Cerebellar nuclear complex (tissue), 1 donor: ENCODE results near the gene API5.
"Not testable (repeated sequence)": the region's sequence is repeated elsewhere in the genome, so short reads cannot be mapped to it uniquely, and the experiment has no call there.

Experiments
- DNase-seq, 2 experiments: peaks; one replicate each; lab custom pipeline; 2025; lab: John Stamatoyannopoulos, UW

The API5 gene

GRCh38 chr11:43311791-43312607, at the start of gene API5:
TSS of gene API5 (plus strand) at chr11:43311996. CDS start at chr11:43312128, 132 bp downstream.
- DNase-seq, result peak; percentile 21 to 65

DNA sequence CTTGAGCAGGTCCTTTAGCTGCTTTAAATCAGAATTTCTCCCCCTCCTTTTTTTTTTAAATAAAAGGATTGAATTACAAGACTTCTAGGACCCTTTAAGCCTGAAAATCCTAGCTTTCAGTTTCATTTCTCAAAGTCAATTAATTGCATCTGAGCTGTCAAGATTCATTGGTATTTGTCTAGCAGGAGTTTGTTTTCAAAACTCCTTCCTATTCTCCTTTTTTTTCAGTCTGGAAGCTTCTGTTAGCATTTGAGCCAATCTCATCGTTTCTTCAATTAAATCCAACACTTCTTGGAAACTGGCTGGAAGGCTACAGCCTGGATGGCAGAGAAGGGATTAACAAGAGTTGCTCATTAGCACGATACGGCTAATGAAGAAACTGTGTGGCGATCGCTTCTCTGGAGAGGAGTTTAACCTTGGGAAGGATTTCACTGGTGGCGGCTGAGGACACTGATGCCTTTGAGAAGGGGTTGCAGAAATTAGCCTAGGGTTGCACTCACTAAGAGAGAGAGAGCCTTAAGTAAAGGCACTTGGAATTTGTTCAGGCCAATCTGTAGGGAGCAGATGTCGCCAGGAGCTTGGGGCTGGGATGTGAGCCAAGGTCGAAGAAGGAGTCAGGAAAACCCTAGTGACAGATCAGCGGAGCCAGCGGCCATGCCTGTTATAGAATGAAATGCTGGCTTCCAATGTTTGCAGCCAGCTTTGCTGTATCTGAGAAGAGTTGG, 43.8 kb upstream of the API5 start:
- DNase-seq, result peak in 1 of 2 experiments; percentile 44

DNA sequence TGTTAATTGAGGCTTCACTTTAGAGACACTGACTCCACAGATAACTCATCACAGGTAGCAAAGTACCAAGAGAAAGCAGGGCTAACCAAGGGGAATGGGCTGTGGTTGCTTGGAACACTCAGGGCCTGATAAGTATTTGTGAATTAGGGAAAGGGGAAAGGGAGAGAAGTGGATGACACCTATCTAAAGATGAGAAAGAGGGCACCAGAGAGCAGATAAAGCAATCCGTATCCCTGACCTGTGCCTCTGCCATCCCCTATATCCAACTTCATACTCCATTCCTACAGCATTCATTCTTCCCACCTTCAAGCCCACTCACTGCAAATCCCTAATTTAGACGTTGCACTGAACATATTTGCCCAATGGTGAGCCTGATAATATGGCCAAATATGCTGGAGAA, 43.0 kb upstream of the API5 start:
- DNase-seq, result peak in 1 of 2 experiments; percentile 3

GRCh38 chr11:43269254-43269918, 42.4 kb upstream of the API5 start:
- peak; percentile 20 to 37 for DNase-seq

- no peak for DNase-seq
Observed at GRCh38 chr11:43270468-43270867, 41.3 kb upstream of the API5 start.

- DNase-seq, result no peak
Observed at GRCh38 chr11:43278193-43278956, 33.4 kb upstream of the API5 start.

- DNase-seq, result peak in 1 of 2 experiments; percentile 13
Observed at GRCh38 chr11:43282607-43283440, 29.0 kb upstream of the API5 start.

DNA sequence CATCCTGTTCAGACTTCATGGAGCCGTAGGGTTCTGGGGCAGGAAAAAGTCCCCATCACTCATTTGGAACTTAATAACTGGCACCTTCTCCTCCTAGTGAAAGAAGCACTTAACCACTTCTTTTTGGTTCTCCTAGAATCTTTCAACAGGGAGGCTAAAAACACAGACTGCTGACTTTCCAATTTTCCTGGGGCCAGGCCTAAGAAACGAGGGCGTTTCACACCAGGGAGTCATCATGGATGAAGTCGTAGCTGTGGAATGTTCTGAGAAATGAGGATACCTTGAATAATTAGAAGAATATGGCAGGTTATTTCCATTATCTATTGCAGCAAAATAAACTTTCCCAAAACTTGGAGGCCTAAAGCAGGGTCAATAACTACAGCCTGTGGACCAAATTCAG, 26.0 kb upstream of the API5 start:
- no peak for DNase-seq

DNA sequence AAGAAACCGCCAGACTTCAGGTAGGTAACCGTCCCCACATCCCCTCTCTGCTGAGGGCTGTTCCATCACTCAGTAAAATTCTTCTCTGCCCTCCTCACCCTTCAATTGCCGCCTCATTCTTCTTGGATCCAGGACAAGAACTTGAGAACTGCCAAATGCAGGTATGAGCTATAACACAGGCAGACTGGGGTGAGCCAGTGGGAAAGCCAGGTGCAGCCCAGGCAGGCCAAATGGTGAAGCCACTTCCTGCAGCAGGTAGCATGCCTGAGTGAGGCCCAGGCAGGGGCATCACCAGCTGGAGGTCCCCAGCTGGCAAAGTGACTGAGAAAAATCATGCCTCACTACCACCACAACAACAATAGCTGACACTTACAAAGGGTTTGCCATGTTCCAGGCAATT, 22.4 kb upstream of the API5 start:
- DNase-seq, result no peak

- DNase-seq, result no peak
Observed at GRCh38 chr11:43298397-43298796, 13.4 kb upstream of the API5 start.

DNA sequence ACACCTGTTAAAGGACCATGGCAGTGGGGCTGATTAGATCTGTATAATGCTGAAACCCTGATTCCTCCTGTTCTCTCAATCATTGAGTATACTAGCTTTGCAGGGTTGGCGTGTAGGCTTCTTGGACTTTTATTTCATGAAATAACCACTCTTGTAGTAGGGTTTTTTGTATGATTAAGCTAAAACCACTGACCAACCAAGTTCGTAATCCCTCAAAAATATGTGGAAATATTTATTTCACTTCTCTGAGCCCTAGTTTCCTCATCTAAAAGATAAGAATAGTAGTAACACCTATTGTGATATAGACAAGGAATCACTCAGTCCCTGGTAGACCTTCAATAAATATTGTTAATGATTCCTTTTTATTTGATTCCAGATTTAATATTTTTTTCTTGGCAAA, 4.2 kb downstream of the API5 start:
- no peak for DNase-seq

DNA sequence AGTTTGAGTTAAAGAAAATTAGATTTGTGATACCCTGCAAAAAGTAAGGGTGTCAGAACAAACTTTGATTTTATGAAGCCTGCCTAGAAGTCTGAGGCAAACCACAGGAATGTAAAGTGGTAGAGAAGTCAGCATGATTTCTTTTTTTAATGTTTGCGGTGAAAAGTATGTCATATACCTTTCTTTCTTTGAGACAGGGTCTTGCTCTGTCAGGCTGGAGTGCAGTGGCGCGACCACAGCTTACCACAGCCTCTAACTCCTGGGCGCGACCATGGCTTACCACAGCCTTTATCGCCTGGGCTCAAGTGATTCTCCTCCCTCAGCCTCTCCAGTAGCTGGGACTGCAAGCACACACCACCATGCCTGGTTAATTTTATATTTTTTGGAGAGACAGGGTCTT, 4.7 kb downstream of the API5 start:
- DNase-seq, result no peak

GRCh38 chr11:43327987-43328386, 16.2 kb downstream of the API5 start:
- DNase-seq, result no peak

- no peak for DNase-seq
Observed at GRCh38 chr11:43328482-43328881, 16.7 kb downstream of the API5 start.

DNA sequence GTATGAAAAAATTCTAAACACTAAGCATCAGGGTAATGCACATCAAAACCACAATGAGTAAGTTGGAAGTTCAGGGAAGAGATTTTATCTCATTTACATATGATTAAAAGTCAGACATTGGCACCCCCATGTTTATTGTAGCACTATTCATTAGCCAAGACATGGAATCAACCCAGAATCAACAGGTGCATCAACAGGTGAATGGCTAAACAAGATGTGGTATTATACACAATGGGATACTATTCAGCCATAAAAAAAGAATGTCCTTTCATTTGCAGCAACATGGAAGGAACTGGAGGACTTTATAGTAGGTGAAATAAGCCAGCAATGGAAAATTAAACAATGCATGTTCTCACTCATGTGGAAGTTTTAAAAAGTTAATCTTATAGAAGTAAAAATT, 29.4 kb downstream of the API5 start:
- DNase-seq, result no peak

DNA sequence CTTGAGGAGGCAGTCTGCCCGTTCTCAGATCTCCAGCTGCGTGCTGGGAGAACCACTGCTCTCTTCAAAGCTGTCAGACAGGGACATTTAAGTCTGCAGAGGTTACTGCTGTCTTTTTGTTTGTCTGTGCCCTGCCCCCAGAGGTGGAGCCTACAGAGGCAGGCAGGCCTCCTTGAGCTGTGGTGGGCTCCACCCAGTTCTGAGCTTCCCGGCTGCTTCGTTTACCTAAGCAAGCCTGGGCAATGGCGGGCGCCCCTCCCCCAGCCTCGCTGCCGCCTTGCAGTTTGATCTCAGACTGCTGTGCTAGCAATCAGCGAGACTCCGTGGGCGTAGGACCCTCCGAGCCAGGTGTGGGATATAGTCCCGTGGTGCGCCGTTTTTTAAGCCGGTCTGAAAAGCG, 39.6 kb downstream of the API5 start:
- DNase-seq, result not testable (repeated sequence)

DNA sequence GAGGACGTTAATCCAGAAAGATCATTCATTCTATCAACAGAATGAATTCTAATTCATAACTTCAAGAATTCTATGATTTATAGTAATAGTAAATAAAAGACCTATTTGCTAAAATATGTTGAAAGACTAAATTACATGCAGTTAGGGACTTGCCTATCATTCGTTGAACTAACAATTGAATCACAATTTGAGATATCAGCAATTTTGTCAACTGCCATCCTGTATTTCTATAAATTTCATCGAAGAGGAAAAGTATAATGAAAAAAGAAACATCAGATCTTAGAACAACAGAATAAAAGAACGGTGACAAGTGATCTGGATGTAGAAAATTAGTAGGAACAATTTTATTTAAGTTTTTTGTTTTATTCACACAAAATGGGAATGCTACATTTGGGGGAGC, 42.5 kb downstream of the API5 start:
- no peak for DNase-seq

- DNase-seq, result no peak
Observed at GRCh38 chr11:43356336-43356735, 44.5 kb downstream of the API5 start.

GRCh38 chr11:43358279-43358800, 46.5 kb downstream of the API5 start:
- no peak for DNase-seq

- peak in 1 of 2 experiments; percentile 76 for DNase-seq
Observed at GRCh38 chr11:43358801-43359421, 47.1 kb downstream of the API5 start, which contains the start of gene TTC17. TSS of gene TTC17 (plus strand) at chr11:43358920. CDS start at chr11:43358955, 35 bp downstream.
